ENCODE data around the gene SPSB3. TPM values are rescaled to one million over a fixed set of nuclear protein-coding genes. Genes with fewer than 3 reads are reported as not detected.
"Not testable (repeated sequence)": the region's sequence is repeated elsewhere in the genome, so short reads cannot be mapped to it uniquely, and the experiment has no call there.

SPSB3 gene
- total RNA-seq, 1 experiment from 2014 or later, result 22.2 TPM

DNA sequence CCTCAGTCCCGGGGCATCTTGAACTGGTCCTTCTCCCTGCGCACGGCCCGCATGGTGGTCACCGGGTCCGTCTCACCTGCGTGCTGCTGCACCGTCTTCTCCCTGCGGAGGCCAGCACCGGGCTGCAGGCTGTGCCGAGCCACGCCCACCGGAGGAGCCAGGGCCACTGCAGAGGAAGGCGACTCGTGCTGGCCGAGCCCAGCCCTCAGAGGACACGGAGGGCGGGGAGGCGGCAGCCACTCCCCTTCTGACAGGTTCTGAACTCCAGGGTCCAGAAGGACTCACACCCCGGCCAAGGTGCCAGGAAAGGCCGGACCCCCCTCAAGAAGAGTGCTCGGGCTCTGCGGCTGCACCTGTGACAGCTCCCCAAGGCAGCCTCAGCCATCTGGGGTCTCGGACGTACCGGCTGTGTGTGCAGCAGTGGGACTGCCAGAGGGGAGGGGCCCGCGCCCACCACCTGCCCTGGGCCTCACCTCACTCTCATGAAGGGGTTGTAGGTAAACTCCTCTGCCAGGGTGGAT, 27.0 kb upstream of the SPSB3 start:
- TF ChIP-seq, protein P1, sequence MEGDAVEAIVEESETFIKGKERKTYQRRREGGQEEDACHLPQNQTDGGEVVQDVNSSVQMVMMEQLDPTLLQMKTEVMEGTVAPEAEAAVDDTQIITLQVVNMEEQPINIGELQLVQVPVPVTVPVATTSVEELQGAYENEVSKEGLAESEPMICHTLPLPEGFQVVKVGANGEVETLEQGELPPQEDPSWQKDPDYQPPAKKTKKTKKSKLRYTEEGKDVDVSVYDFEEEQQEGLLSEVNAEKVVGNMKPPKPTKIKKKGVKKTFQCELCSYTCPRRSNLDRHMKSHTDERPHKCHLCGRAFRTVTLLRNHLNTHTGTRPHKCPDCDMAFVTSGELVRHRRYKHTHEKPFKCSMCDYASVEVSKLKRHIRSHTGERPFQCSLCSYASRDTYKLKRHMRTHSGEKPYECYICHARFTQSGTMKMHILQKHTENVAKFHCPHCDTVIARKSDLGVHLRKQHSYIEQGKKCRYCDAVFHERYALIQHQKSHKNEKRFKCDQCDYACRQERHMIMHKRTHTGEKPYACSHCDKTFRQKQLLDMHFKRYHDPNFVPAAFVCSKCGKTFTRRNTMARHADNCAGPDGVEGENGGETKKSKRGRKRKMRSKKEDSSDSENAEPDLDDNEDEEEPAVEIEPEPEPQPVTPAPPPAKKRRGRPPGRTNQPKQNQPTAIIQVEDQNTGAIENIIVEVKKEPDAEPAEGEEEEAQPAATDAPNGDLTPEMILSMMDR (IDR thresholded peaks at IDR 0.05; ENCODE audit: unreplicated experiment), result no peak
- ChIA-PET CTCF (interaction anchor here (0.6 kb wide), 1 partner anchor 446 kb away, joined by 3 read pairs; no protein-coding TSS in a partner anchor), POLR2A (no interaction called here)
- Mint-ChIP-seq H3K27me3 (ENCODE audit: insufficient read depth, unreplicated experiment) (no peaks in the 10 kb centered on the region), H3K27ac (ENCODE audit: low read depth, unreplicated experiment) (no peak overlapping the region), H3K4me3 (ENCODE audit: unreplicated experiment) (no peak overlapping the region), H3K4me1 (ENCODE audit: insufficient read depth, unreplicated experiment) (no peaks in the 10 kb centered on the region), H3K36me3 (ENCODE audit: insufficient read depth, unreplicated experiment) (peaks cover 36% of the 10 kb centered on the region), H3K9me3 (ENCODE audit: unreplicated experiment) (no peaks in the 10 kb centered on the region)
- intact Hi-C loops (cut with micrococcal nuclease), result no loop called here
- no peak for DNase-seq (ENCODE audit: unreplicated experiment)
- no TSS peak for BruUV-seq (replicated peaks)

DNA sequence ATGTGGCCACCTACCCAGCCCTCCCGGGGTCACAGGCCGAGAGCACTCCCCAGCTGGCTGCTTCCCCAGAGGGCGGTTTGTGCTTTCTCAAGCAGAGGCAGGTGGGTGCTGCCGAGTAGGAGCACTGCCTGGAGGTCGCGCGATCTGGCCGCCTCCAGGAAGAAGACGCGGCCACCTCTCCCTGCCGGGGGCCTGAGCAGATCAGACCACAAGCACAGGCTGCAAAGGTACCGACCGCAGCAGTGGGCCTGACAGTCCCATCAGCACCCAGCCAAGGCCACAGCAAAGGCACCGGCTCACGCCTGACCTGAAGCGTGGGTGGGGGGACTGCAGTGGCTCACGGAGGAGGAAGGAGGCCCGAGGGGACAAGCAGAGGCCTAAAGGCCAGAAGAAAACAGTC, 26.3 kb upstream of the SPSB3 start:
- Mint-ChIP-seq H3K27me3 (ENCODE audit: insufficient read depth, unreplicated experiment) (no peaks in the 10 kb centered on the region), H3K4me3 (ENCODE audit: unreplicated experiment) (no peak overlapping the region), H3K36me3 (ENCODE audit: insufficient read depth, unreplicated experiment) (peaks cover 31% of the 10 kb centered on the region), H3K27ac (ENCODE audit: low read depth, unreplicated experiment) (no peak overlapping the region), H3K4me1 (ENCODE audit: insufficient read depth, unreplicated experiment) (no peaks in the 10 kb centered on the region), H3K9me3 (ENCODE audit: unreplicated experiment) (no peaks in the 10 kb centered on the region)
- no TSS peak for BruUV-seq (replicated peaks)
- ChIA-PET CTCF (no interaction called here), POLR2A (no interaction called here)
- TF ChIP-seq, protein P1 (IDR thresholded peaks at IDR 0.05; ENCODE audit: unreplicated experiment), result no peak
- no peak for DNase-seq (ENCODE audit: unreplicated experiment)
- intact Hi-C loops (cut with micrococcal nuclease), result no loop called here

DNA sequence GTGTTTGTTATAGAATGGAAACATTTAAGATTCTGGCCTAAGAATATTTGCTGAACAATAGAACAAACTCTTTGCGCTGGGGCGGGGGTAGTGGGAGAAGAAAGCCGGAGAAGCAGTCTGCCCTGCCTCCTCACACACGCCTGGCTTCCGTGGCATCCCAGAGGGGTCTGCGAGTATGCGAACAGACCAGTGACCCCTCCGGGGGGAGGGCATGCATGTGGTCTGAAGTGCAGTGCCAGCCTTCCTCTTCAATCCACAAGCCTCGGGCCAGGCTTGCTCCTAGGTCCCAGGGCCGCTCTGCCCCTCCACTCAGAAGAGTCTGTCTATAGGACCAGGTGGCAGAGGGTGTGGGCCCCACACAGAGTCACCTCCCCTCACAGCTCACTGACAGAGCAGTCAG, 25.3 kb upstream of the SPSB3 start:
- intact Hi-C loops (cut with micrococcal nuclease), result no loop called here
- peaks cover 25% of the 10 kb centered on the region for H3K36me3 Mint-ChIP-seq (ENCODE audit: insufficient read depth, unreplicated experiment)
- POLR2A ChIA-PET, result no interaction called here
- CTCF ChIA-PET, result no interaction called here
- no TSS peak for BruUV-seq (replicated peaks)
- H3K27ac Mint-ChIP-seq (ENCODE audit: low read depth, unreplicated experiment), result no peak overlapping the region
- no peak for DNase-seq (ENCODE audit: unreplicated experiment)
- no peaks in the 10 kb centered on the region for H3K27me3 Mint-ChIP-seq (ENCODE audit: insufficient read depth, unreplicated experiment)
- no peaks in the 10 kb centered on the region for H3K4me1 Mint-ChIP-seq (ENCODE audit: insufficient read depth, unreplicated experiment)
- no peak overlapping the region for H3K4me3 Mint-ChIP-seq (ENCODE audit: unreplicated experiment)
- H3K9me3 Mint-ChIP-seq (ENCODE audit: unreplicated experiment), result no peaks in the 10 kb centered on the region
- TF ChIP-seq, protein P1 (IDR thresholded peaks at IDR 0.05; ENCODE audit: unreplicated experiment), result no peak

DNA sequence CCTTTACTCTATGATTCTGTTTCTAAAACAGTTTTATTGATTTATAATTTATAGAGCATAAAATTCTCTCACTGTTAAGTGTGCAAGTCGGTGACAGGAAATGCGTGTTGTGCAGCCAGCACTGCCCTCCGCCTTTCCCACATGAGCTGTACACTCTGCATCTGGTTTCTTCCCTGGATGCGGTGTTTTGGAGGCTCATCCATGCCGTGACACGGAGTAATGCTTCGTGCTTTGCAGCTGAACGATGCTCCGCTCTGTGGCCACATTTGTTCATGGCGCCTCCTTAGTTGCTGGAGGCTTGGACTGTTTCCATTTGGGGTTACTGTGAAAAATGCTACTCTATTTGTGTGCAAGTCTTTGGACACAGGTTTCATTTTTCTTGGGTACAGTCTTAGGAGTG, 18.3 kb upstream of the SPSB3 start:
- Mint-ChIP-seq H3K4me1 (ENCODE audit: insufficient read depth, unreplicated experiment) (no peaks in the 10 kb centered on the region), H3K36me3 (ENCODE audit: insufficient read depth, unreplicated experiment) (peaks cover 7% of the 10 kb centered on the region), H3K27me3 (ENCODE audit: insufficient read depth, unreplicated experiment) (no peaks in the 10 kb centered on the region), H3K27ac (ENCODE audit: low read depth, unreplicated experiment) (no peak overlapping the region), H3K9me3 (ENCODE audit: unreplicated experiment) (no peaks in the 10 kb centered on the region), H3K4me3 (ENCODE audit: unreplicated experiment) (no peak overlapping the region)
- BruUV-seq (replicated peaks), result no TSS peak
- intact Hi-C loops (cut with micrococcal nuclease), result no loop called here
- no peak for DNase-seq (ENCODE audit: unreplicated experiment)
- ChIA-PET POLR2A (no interaction called here), CTCF (no interaction called here)
- TF ChIP-seq, protein P1 (IDR thresholded peaks at IDR 0.05; ENCODE audit: unreplicated experiment), result no peak

DNA sequence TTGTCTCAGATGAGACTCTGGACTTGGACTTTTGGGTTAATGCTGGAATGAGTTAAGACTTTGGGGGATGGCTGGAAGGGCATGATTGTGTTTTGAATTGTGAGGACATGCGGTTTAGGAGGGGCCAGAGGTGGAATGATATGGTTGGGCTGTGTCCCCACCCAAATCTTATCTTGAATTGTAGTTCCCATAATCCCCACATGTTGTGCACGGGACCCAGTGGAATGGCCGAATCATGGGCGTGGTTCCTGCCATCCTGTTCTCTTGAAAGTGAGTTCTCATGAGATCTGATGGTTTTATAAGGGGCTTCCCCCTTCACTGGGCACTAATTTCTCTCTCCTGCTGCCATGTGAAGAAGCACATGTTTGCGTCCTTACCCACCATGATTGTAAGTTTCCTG, 16.9 kb upstream of the SPSB3 start:
- H3K36me3 Mint-ChIP-seq (ENCODE audit: insufficient read depth, unreplicated experiment); CTCF ChIA-PET; H3K4me3 Mint-ChIP-seq (ENCODE audit: unreplicated experiment); intact Hi-C loops (cut with micrococcal nuclease); H3K27ac Mint-ChIP-seq (ENCODE audit: low read depth, unreplicated experiment); BruUV-seq (replicated peaks); DNase-seq (ENCODE audit: unreplicated experiment); H3K9me3 Mint-ChIP-seq (ENCODE audit: unreplicated experiment); H3K4me1 Mint-ChIP-seq (ENCODE audit: insufficient read depth, unreplicated experiment); POLR2A ChIA-PET; H3K27me3 Mint-ChIP-seq (ENCODE audit: insufficient read depth, unreplicated experiment): not testable (repeated sequence)
